GM23248 (cell line): ENCODE measurements around the gene TFAP2D. TPM values are rescaled to one million over a fixed set of nuclear protein-coding genes. Genes with fewer than 3 reads are reported as not detected.
A peak's percentile ranks its signal among the peaks of the same experiment; 100 is the strongest.

ENCODE experiments used
- DNase-seq: peaks from one replicate; pipeline ENCODE4 v3.0.0-alpha.2; 2015
- H2AFZ ChIP-seq: fragments of 200-600 bp; sonication (generic); 2 replicates; pipeline ENCODE4 v1.6.1; 2016; ENCODE audit warnings: antibody characterized with exemption
- H3F3A ChIP-seq: fragments of 200-600 bp; sonication (generic); 2 replicates; pipeline ENCODE4 v1.6.1; 2016; ENCODE audit warnings: mild to moderate bottlenecking, antibody characterized with exemption, mixed run types; ENCODE audit not compliant: insufficient read depth
- H3K27ac ChIP-seq: fragments of 200-600 bp; sonication (generic); 2 replicates; pipeline ENCODE4 v1.5.1; 2016; ENCODE audit warnings: mild to moderate bottlenecking
- H3K27me3 ChIP-seq: fragments of 200-600 bp; sonication (generic); replicated peaks from 2 replicates; pipeline ENCODE4 v1.6.1; 2016; ENCODE audit warnings: mild to moderate bottlenecking; ENCODE audit not compliant: insufficient read depth
- H3K36me3 ChIP-seq: fragments of 200-600 bp; sonication (generic); 2 replicates; pipeline ENCODE4 v1.6.1; 2016; ENCODE audit warnings: low read depth, mild to moderate bottlenecking
- H3K4me1 ChIP-seq: fragments of 200-600 bp; sonication (generic); 2 replicates; pipeline ENCODE4 v1.6.1; 2016; ENCODE audit warnings: mild to moderate bottlenecking; ENCODE audit not compliant: insufficient read depth
- H3K4me2 ChIP-seq: fragments of 200-600 bp; sonication (generic); one replicate; pipeline ENCODE4 v1.6.1; 2016; ENCODE audit warnings: mild to moderate bottlenecking; ENCODE audit not compliant: unreplicated experiment
- H3K4me3 ChIP-seq: fragments of 200-600 bp; sonication (generic); 2 replicates; pipeline ENCODE4 v1.5.1; 2016; ENCODE audit warnings: mild to moderate bottlenecking
- H3K79me2 ChIP-seq: fragments of 200-600 bp; sonication (generic); 2 replicates; pipeline ENCODE4 v1.6.1; 2016; ENCODE audit warnings: mild to moderate bottlenecking; ENCODE audit not compliant: insufficient read depth
- H3K9ac ChIP-seq: fragments of 200-600 bp; sonication (generic); 2 replicates; pipeline ENCODE4 v1.6.1; 2016; ENCODE audit warnings: mild to moderate bottlenecking
- H3K9me2 ChIP-seq: fragments of 200-600 bp; sonication (generic); 2 replicates; pipeline ENCODE4 v1.6.1; 2016; ENCODE audit warnings: mixed run types, mild to moderate bottlenecking, moderate library complexity; ENCODE audit not compliant: insufficient read depth
- H3K9me3 ChIP-seq: fragments of 200-600 bp; sonication (generic); one replicate; pipeline ENCODE4 v1.6.1; 2017; ENCODE audit warnings: low read depth
- H4K20me1 ChIP-seq: fragments of 200-600 bp; sonication (generic); 2 replicates; pipeline ENCODE4 v1.6.0; 2016; ENCODE audit not compliant: insufficient read depth
- EZH2 ChIP-seq: fragments of 200-600 bp; sonication (generic); IDR thresholded peaks from 2 replicates; pipeline ENCODE4 v1.6.1; 2018; ENCODE audit warnings: antibody characterized with exemption, mild to moderate bottlenecking; ENCODE audit not compliant: insufficient read depth, poor library complexity, severe bottlenecking
- EZH2phosphoT487 ChIP-seq: fragments of 200-600 bp; sonication (generic); IDR thresholded peaks from 2 replicates; pipeline ENCODE4 v1.6.1; 2018; ENCODE audit warnings: antibody characterized with exemption, moderate library complexity, mild to moderate bottlenecking, low read depth; ENCODE audit not compliant: insufficient read depth
- WGBS, 2 experiments: methylation state at CpG; one replicate each; pipeline ENCODE4 v1.1.6; 2015 to 2017; ENCODE audit warnings: low lambda C conversion rate in 2 of 2, low coverage in 1 of 2; ENCODE audit errors: missing lambda C conversion rate in 2 of 2; 5-methylcytosine and 5-hydroxymethylcytosine counted together
- in situ Hi-C: fragments of 300-500 bp; cut with MboI; formaldehyde crosslinking; loops from 2 replicates; pipeline ENCODE4 v1.15.0; 2020
- polyA plus RNA-seq: library from polyadenylated mRNA; unstranded; fragments of >200 nt; fragmentation: Nextera tagmentation; extraction: Ambion mirVana; gene quantifications from 2 replicates; pipeline ENCODE4 v1.2.1, GENCODE V29; 2016
- total RNA-seq: library from RNA; depleted of rRNA; stranded (reverse); fragments of >200 nt; shearing (Covaris generic); gene quantifications from 2 replicates; pipeline ENCODE4 v1.2.3, GENCODE V29; 2014

The TFAP2D gene
- total and polyA plus RNA-seq, 2 experiments from 2014 or later, result not detected

GRCh38 chr6:50689210-50689609, 24.1 kb upstream of the TFAP2D start:
- H3K79me2 ChIP-seq, result no peaks in the 10 kb centered on the region
- no peaks in the 10 kb centered on the region for H3F3A ChIP-seq
- H3K27me3 ChIP-seq, result no peaks in the 10 kb centered on the region
- no peaks in the 10 kb centered on the region for H4K20me1 ChIP-seq
- H3K9ac ChIP-seq, result no peak overlapping the region
- in situ Hi-C loops, result no loop called here
- H3K27ac ChIP-seq, result no peak overlapping the region
- TF ChIP-seq EZH2phosphoT487 (no peak), EZH2 (no peak)
- 19 to 25% methylated on average over 3 of the region's 3 CpGs for WGBS, 2 experiments
- no peak for DNase-seq
- H2AFZ ChIP-seq, result no peak overlapping the region
- H3K4me1 ChIP-seq, result no peaks in the 10 kb centered on the region
- H3K4me3 ChIP-seq, result no peak overlapping the region
- H3K9me3 ChIP-seq, result no peaks in the 10 kb centered on the region
- no peaks in the 10 kb centered on the region for H3K36me3 ChIP-seq
- no peaks in the 10 kb centered on the region for H3K9me2 ChIP-seq
- H3K4me2 ChIP-seq, result no peak overlapping the region

GRCh38 chr6:50691814-50692495, 21.4 kb upstream of the TFAP2D start:
- H3K36me3 ChIP-seq, result no peaks in the 10 kb centered on the region
- no peaks in the 10 kb centered on the region for H3K9me3 ChIP-seq
- H4K20me1 ChIP-seq, result no peaks in the 10 kb centered on the region
- H2AFZ ChIP-seq, result no peak overlapping the region
- no peaks in the 10 kb centered on the region for H3K79me2 ChIP-seq
- in situ Hi-C loops, result no loop called here
- WGBS, 2 experiments, result 10 to 12% methylated on average over 4 of the region's 4 CpGs
- no peak overlapping the region for H3K9ac ChIP-seq
- no peaks in the 10 kb centered on the region for H3K9me2 ChIP-seq
- no peaks in the 10 kb centered on the region for H3K27me3 ChIP-seq
- no peak for DNase-seq
- no peak overlapping the region for H3K4me3 ChIP-seq
- no peak for TF ChIP-seq EZH2phosphoT487
- no peak for TF ChIP-seq EZH2
- H3K27ac ChIP-seq, result no peak overlapping the region
- H3F3A ChIP-seq, result no peaks in the 10 kb centered on the region
- no peaks in the 10 kb centered on the region for H3K4me1 ChIP-seq
- H3K4me2 ChIP-seq, result no peak overlapping the region

GRCh38 chr6:50698546-50698945, 14.8 kb upstream of the TFAP2D start:
- H2AFZ ChIP-seq, result no peak overlapping the region

GRCh38 chr6:50699051-50699775, 14.1 kb upstream of the TFAP2D start:
- H2AFZ ChIP-seq, result no peak overlapping the region
- DNase-seq, result peak; percentile 17
- no peak for TF ChIP-seq EZH2
- no peak for TF ChIP-seq EZH2phosphoT487
- no peaks in the 10 kb centered on the region for H4K20me1 ChIP-seq
- H3K27ac ChIP-seq, result no peak overlapping the region
- no peaks in the 10 kb centered on the region for H3K4me1 ChIP-seq
- H3K4me3 ChIP-seq, result no peak overlapping the region
- H3K36me3 ChIP-seq, result no peaks in the 10 kb centered on the region
- no peaks in the 10 kb centered on the region for H3K9me3 ChIP-seq
- in situ Hi-C loops, result no loop called here
- no peak overlapping the region for H3K4me2 ChIP-seq
- H3K9me2 ChIP-seq, result no peaks in the 10 kb centered on the region
- H3F3A ChIP-seq, result no peaks in the 10 kb centered on the region
- no peaks in the 10 kb centered on the region for H3K79me2 ChIP-seq
- H3K9ac ChIP-seq, result no peak overlapping the region
- WGBS, 2 experiments, result 6 to 11% methylated on average over 11 of the region's 11 CpGs
- no peaks in the 10 kb centered on the region for H3K27me3 ChIP-seq

More at GRCh38 chr6:50698546-50698945, 14.8 kb upstream of the TFAP2D start:
- H4K20me1 ChIP-seq, result no peaks in the 10 kb centered on the region
- H3K27ac ChIP-seq, result no peak overlapping the region
- H3K4me1 ChIP-seq, result no peaks in the 10 kb centered on the region
- TF ChIP-seq EZH2phosphoT487 (no peak), EZH2 (no peak)
- in situ Hi-C loops, result no loop called here
- no peaks in the 10 kb centered on the region for H3F3A ChIP-seq
- DNase-seq, result no peak
- H3K36me3 ChIP-seq, result no peaks in the 10 kb centered on the region
- no peaks in the 10 kb centered on the region for H3K27me3 ChIP-seq
- no peaks in the 10 kb centered on the region for H3K9me2 ChIP-seq
- H3K9me3 ChIP-seq, result no peaks in the 10 kb centered on the region
- no peak overlapping the region for H3K4me3 ChIP-seq
- H3K4me2 ChIP-seq, result no peak overlapping the region
- no peaks in the 10 kb centered on the region for H3K79me2 ChIP-seq
- H3K9ac ChIP-seq, result no peak overlapping the region
